Uterus (tissue), 2 donors: ENCODE data around the gene GBE1.

Source experiments
- CTCF ChIP-seq, 4 experiments: fragments of 200-600 bp in 2 of 4; fragments of 450-650 bp in 2 of 4; sonication (generic) in 2 of 4; IDR thresholded peaks; one replicate each; pipeline ENCODE4 v1.5.1; 2016 to 2019; ENCODE audit warnings: antibody characterized with exemption in 4 of 4, mild to moderate bottlenecking in 2 of 4, moderate library complexity in 1 of 4
- POLR2A ChIP-seq, 2 donors: fragments of 450-650 bp; IDR thresholded peaks; one replicate each; pipeline ENCODE4 v1.6.1; 2016; ENCODE audit warnings: antibody characterized with exemption in 2 of 2, mild to moderate bottlenecking in 1 of 2, moderate library complexity in 1 of 2

- TF ChIP-seq CTCF (IDR thresholded peaks at IDR 0.05), result no peak
- TF ChIP-seq POLR2A (IDR thresholded peaks at IDR 0.05), result no peak
Observed at GRCh38 chr3:81521855-81522254, 239.6 kb downstream of the GBE1 start.
